Measurements from ENCODE around the gene GALNT13. TPM values are rescaled to one million over a fixed set of nuclear protein-coding genes. Genes with fewer than 3 reads are reported as not detected.

Gene GALNT13
- total RNA-seq, 1 donor from 2014 or later = 2.0 TPM

- FAIRE-seq (no peak), DNase-seq (ENCODE audit: low read depth) (no peak)
- no peaks in the 10 kb centered on the region for H3K9me3 ChIP-seq (ENCODE audit: insufficient read depth, low read depth, low read length)
- Mint-ChIP-seq H3K27ac (ENCODE audit: unreplicated experiment) (no peak overlapping the region), H3K4me3 (ENCODE audit: unreplicated experiment) (no peak overlapping the region), H3K9me3 (ENCODE audit: unreplicated experiment) (no peaks in the 10 kb centered on the region), H3K4me1 (ENCODE audit: low read depth, unreplicated experiment) (peaks cover 2% of the 10 kb centered on the region), H3K36me3 (ENCODE audit: low read depth, unreplicated experiment) (no peaks in the 10 kb centered on the region), H3K27me3 (ENCODE audit: low read depth, unreplicated experiment) (peaks cover 2% of the 10 kb centered on the region)
- no peaks in the 10 kb centered on the region for H3K79me2 ChIP-seq (ENCODE audit: insufficient read depth, low read length)
- no peak overlapping the region for H3K27ac ChIP-seq (ENCODE audit: low read depth, low read length)
- no peak overlapping the region for H3K9ac ChIP-seq (ENCODE audit: low read length)
- no peaks in the 10 kb centered on the region for H3K36me3 ChIP-seq (ENCODE audit: insufficient read depth, low read length)
- no peaks in the 10 kb centered on the region for H3K27me3 ChIP-seq (ENCODE audit: insufficient read depth, low read length)
- H3K4me1 ChIP-seq (ENCODE audit: insufficient read depth, low read length) = no peaks in the 10 kb centered on the region
- TF ChIP-seq EZH2 (IDR thresholded peaks at IDR 0.05; ENCODE audit: insufficient read depth, low read length) = no peak
- H2AFZ ChIP-seq (ENCODE audit: low read depth, low read length) = no peak overlapping the region
- H3K4me2 ChIP-seq (ENCODE audit: low read length) = no peak overlapping the region
- H3K4me3 ChIP-seq (ENCODE audit: insufficient read depth, low read depth, low read length) = no peak overlapping the region
- H4K20me1 ChIP-seq (ENCODE audit: insufficient read depth, low read length) = no peaks in the 10 kb centered on the region
These were observed 464.5 kb downstream of the GALNT13 start for GRCh38 chr2:154336201-154336600.

- no peaks in the 10 kb centered on the region for H3K9me3 Mint-ChIP-seq (ENCODE audit: unreplicated experiment)
- DNase-seq (ENCODE audit: low read depth) (no peak), FAIRE-seq (no peak)
- Histone ChIP-seq H3K36me3 (ENCODE audit: insufficient read depth, low read length) (no peaks in the 10 kb centered on the region), H3K27ac (ENCODE audit: low read depth, low read length) (no peak overlapping the region), H3K27me3 (ENCODE audit: insufficient read depth, low read length) (no peaks in the 10 kb centered on the region), H4K20me1 (ENCODE audit: insufficient read depth, low read length) (no peaks in the 10 kb centered on the region), H3K9me3 (ENCODE audit: insufficient read depth, low read depth, low read length) (no peaks in the 10 kb centered on the region), H2AFZ (ENCODE audit: low read depth, low read length) (no peak overlapping the region), H3K4me3 (ENCODE audit: insufficient read depth, low read depth, low read length) (no peak overlapping the region), H3K4me2 (ENCODE audit: low read length) (no peak overlapping the region), H3K9ac (ENCODE audit: low read length) (no peak overlapping the region), H3K79me2 (ENCODE audit: insufficient read depth, low read length) (no peaks in the 10 kb centered on the region), H3K4me1 (ENCODE audit: insufficient read depth, low read length) (no peaks in the 10 kb centered on the region)
- H3K27ac Mint-ChIP-seq (ENCODE audit: unreplicated experiment) = no peak overlapping the region
- H3K36me3 Mint-ChIP-seq (ENCODE audit: low read depth, unreplicated experiment) = no peaks in the 10 kb centered on the region
- H3K4me3 Mint-ChIP-seq (ENCODE audit: unreplicated experiment) = no peak overlapping the region
- TF ChIP-seq EZH2 (IDR thresholded peaks at IDR 0.05; ENCODE audit: insufficient read depth, low read length) (no peak), CTCF (IDR thresholded peaks at IDR 0.05; ENCODE audit: insufficient read depth, low read depth, low read length) (no peak)
- no peaks in the 10 kb centered on the region for H3K27me3 Mint-ChIP-seq (ENCODE audit: low read depth, unreplicated experiment)
- peaks cover 2% of the 10 kb centered on the region for H3K4me1 Mint-ChIP-seq (ENCODE audit: low read depth, unreplicated experiment)
These were observed 466.7 kb downstream of the GALNT13 start for GRCh38 chr2:154338352-154338967.

GRCh38 chr2:154343282-154343681 lies 471.6 kb downstream of the GALNT13 start:
- no peak overlapping the region for H3K9ac ChIP-seq (ENCODE audit: low read length)

More at GRCh38 chr2:154343282-154343681, 471.6 kb downstream of the GALNT13 start:
- Histone ChIP-seq H2AFZ (ENCODE audit: low read depth, low read length) (no peak overlapping the region), H3K36me3 (ENCODE audit: insufficient read depth, low read length) (no peaks in the 10 kb centered on the region), H3K4me1 (ENCODE audit: insufficient read depth, low read length) (no peaks in the 10 kb centered on the region), H3K79me2 (ENCODE audit: insufficient read depth, low read length) (no peaks in the 10 kb centered on the region), H3K9me3 (ENCODE audit: insufficient read depth, low read depth, low read length) (no peaks in the 10 kb centered on the region), H3K27ac (ENCODE audit: low read depth, low read length) (no peak overlapping the region), H4K20me1 (ENCODE audit: insufficient read depth, low read length) (no peaks in the 10 kb centered on the region), H3K4me2 (ENCODE audit: low read length) (no peak overlapping the region), H3K27me3 (ENCODE audit: insufficient read depth, low read length) (no peaks in the 10 kb centered on the region), H3K4me3 (ENCODE audit: insufficient read depth, low read depth, low read length) (no peak overlapping the region)
- FAIRE-seq = no peak
- DNase-seq (ENCODE audit: low read depth) = no peak
- no peaks in the 10 kb centered on the region for H3K36me3 Mint-ChIP-seq (ENCODE audit: low read depth, unreplicated experiment)
- H3K4me3 Mint-ChIP-seq (ENCODE audit: unreplicated experiment) = no peak overlapping the region
- H3K27ac Mint-ChIP-seq (ENCODE audit: unreplicated experiment) = no peak overlapping the region
- no peaks in the 10 kb centered on the region for H3K9me3 Mint-ChIP-seq (ENCODE audit: unreplicated experiment)
- H3K27me3 Mint-ChIP-seq (ENCODE audit: low read depth, unreplicated experiment) = no peaks in the 10 kb centered on the region
- peaks cover 2% of the 10 kb centered on the region for H3K4me1 Mint-ChIP-seq (ENCODE audit: low read depth, unreplicated experiment)
- TF ChIP-seq CTCF (IDR thresholded peaks at IDR 0.05; ENCODE audit: insufficient read depth, low read depth, low read length) (no peak), EZH2 (IDR thresholded peaks at IDR 0.05; ENCODE audit: insufficient read depth, low read length) (no peak)
